Upper lobe of right lung (tissue), 1 donor: Measurements from ENCODE around the gene PRSS3. TPM values are rescaled to one million over a fixed set of nuclear protein-coding genes. Genes with fewer than 3 reads are reported as not detected.
A peak's percentile ranks its signal among the peaks of the same experiment; 100 is the strongest.
"Not testable (repeated sequence)": the region's sequence is repeated elsewhere in the genome, so short reads cannot be mapped to it uniquely, and the experiment has no call there.

Experiments used
- ATAC-seq: fragments of 200-7000 bp; cut with Tn5 transposase; one replicate; pipeline ENCODE4 v1.9.1; 2020; ENCODE audit warnings: mild to moderate bottlenecking, moderate library complexity
- DNase-seq: peaks from one replicate; pipeline ENCODE4 v3.0.0-alpha.2; 2020
- H3K27ac ChIP-seq: fragments of 200-600 bp; one replicate; pipeline ENCODE4 v1.8.0; 2022
- H3K27me3 ChIP-seq: fragments of 200-600 bp; one replicate; pipeline ENCODE4 v1.8.0; 2022; ENCODE audit warnings: mild to moderate bottlenecking
- H3K36me3 ChIP-seq: fragments of 200-600 bp; one replicate; pipeline ENCODE4 v1.8.0; 2022
- H3K4me1 ChIP-seq: fragments of 200-600 bp; one replicate; pipeline ENCODE4 v1.8.0; 2022
- H3K4me3 ChIP-seq: fragments of 200-600 bp; one replicate; pipeline ENCODE4 v1.8.0; 2022; ENCODE audit warnings: mild to moderate bottlenecking
- H3K9me3 ChIP-seq: fragments of 200-600 bp; one replicate; pipeline ENCODE4 v1.8.0; 2022
- intact Hi-C: fragments of 100-400 bp; cut with DNase I; formaldehyde crosslinking; loops from one replicate; pipeline ENCODE4 v1.11.0; 2022
- long read RNA-seq: library from polyadenylated mRNA; unstranded; transcript quantifications from one replicate; pipeline ENCODE4 v2.0.0, GENCODE V29; 2021
- total RNA-seq: library from RNA; stranded (reverse); fragmentation: NEBNext Ultra II Directional; extraction: Animal tissue kit (Norgen Biotek cat#: 25700); gene quantifications from one replicate; pipeline ENCODE4 v1.2.1, GENCODE V29; 2021
- TF ChIP-seq, protein P1 (sequence below): fragments of 200-600 bp; IDR thresholded peaks from one replicate; pipeline ENCODE4 v1.8.0; 2022; ENCODE audit warnings: antibody characterized with exemption
- donor health status: DM: no; HTN: yes; CAD: no; lungs with severe emphysema.

Gene PRSS3
- total RNA-seq: not detected
- long read RNA-seq, partial matches to known transcripts: 0 of 1 reads
- long read RNA-seq, other reads (novel, unspliced or antisense): 0 of 1 reads

DNA sequence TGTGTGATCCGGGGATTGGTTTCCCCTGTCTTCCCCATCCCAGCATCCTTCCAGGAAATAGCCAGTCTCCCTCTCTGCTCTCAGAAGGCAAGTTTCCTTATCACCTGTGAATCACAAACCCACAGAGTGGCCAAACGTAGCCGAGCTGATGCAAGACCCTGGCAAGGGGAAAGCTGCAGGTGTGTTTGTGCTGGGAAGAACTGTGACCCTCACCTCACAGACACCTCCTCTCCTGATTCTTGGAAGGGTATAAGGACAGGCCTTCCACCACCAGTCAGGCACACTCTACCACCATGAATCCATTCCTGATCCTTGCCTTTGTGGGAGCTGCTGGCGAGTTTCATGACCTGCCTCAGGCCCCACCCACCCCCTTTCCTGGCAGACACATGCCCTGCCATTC lies at the start of gene PRSS3:
PRSS3 (plus strand) TSS at position 281 of the 400 bp plus-strand sequence; CDS start at position 294, 13 bp downstream.
- no peaks in the 10 kb centered on the region for H3K9me3 ChIP-seq
- no peak for DNase-seq
- TF ChIP-seq, protein P1, sequence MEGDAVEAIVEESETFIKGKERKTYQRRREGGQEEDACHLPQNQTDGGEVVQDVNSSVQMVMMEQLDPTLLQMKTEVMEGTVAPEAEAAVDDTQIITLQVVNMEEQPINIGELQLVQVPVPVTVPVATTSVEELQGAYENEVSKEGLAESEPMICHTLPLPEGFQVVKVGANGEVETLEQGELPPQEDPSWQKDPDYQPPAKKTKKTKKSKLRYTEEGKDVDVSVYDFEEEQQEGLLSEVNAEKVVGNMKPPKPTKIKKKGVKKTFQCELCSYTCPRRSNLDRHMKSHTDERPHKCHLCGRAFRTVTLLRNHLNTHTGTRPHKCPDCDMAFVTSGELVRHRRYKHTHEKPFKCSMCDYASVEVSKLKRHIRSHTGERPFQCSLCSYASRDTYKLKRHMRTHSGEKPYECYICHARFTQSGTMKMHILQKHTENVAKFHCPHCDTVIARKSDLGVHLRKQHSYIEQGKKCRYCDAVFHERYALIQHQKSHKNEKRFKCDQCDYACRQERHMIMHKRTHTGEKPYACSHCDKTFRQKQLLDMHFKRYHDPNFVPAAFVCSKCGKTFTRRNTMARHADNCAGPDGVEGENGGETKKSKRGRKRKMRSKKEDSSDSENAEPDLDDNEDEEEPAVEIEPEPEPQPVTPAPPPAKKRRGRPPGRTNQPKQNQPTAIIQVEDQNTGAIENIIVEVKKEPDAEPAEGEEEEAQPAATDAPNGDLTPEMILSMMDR: no peak
- H3K4me3 ChIP-seq: no peak within 1 kb of the TSS
- no peaks in the 10 kb centered on the region for H3K4me1 ChIP-seq
- peak; percentile 42 for ATAC-seq
- intact Hi-C loops: no loop called here
- no peak within 1 kb of the TSS for H3K27ac ChIP-seq
- H3K27me3 ChIP-seq: no peaks in the 10 kb centered on the region
- no peaks in the 10 kb centered on the region for H3K36me3 ChIP-seq

DNA sequence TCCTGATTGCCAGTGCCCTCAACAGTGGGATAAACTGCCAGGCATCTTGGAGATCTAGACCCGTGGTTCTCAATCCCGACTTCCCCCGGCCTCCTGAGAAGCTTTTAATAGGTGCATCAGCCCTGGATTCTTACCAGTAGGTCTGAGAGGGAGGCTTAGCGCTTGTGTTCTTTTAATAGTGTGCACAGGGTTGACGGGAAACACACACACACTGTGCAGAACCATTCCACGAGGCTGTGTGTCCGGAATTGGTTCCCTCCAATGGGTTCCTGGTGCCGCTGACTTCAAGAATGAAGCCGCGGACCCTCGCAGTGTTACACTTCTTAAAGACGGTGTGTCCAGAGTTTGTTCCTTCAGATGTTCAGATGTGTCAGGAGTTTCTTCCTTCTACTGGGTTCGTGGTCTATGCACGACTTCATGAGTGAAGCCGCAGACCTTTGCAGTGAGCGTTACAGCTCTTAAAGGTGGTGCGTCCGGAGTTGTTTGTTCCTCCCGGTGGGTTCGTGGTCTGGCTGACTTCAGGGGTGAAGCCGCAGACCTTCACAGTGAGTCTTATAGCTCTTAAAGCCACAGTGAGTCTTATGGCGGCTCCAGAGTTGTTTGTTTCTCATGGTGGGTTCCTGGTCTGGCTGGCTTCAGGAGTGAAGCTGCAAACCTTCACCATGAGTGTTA lies 46.6 kb upstream of the PRSS3 start:
- H3K9me3 ChIP-seq: no peaks in the 10 kb centered on the region
- ATAC-seq (no peak), DNase-seq (no peak)
- no peak overlapping the region for H3K27ac ChIP-seq
- peaks cover 21% of the 10 kb centered on the region for H3K27me3 ChIP-seq
- no peak overlapping the region for H3K4me3 ChIP-seq
- H3K4me1 ChIP-seq: peaks cover 4% of the 10 kb centered on the region
- TF ChIP-seq, protein P1: no peak
- no peaks in the 10 kb centered on the region for H3K36me3 ChIP-seq
- intact Hi-C loops: no loop called here

DNA sequence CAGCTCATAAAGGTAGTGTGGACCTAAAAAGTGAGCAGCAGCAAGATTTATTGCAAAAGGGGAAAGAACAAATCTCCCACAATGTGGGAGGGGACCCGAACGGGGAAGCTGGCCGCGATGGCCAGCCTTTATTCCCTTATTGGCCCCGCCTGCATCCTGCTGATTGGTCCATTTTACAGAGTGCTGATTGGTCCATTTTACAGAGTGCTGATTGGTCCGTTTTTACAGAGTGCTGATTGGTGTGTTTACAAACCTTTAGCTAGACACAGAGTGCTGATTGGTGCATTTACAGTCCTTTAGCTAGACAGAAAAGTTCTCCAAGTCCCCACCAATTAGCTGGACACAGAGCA lies 46.1 kb upstream of the PRSS3 start:
- peak; percentile 40 for ATAC-seq
- H3K27me3 ChIP-seq: peaks cover 21% of the 10 kb centered on the region
- H3K36me3 ChIP-seq, intact Hi-C loops, DNase-seq, H3K4me3 ChIP-seq, H3K27ac ChIP-seq, H3K9me3 ChIP-seq, H3K4me1 ChIP-seq: not testable (repeated sequence)

DNA sequence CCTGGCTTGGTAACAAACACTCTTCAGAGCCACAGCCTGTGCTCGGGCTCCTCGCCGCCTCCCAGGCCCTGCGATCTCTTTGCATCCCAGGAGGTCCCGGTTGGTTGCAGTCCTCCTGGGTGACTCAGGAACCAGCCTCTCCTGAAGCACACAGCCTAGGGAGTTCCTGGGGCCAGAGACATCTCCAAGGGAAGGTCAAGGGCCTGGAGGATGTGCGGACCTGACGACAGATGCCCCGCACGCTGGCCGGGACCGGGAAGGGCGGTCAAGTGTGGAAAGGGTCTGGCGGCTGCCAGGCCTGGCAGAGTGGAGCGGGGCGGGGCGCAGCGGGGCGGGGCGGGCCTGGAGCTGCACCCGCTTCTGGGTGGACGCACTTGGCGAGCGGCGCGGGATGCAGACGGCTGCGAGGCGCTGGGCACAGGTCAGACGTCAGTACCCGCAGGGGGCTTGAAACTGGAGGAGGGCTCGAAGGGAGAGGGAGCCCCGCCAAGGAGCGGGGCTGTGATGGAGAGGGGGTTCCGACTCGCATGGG lies 45.0 kb upstream of the PRSS3 start:
- no peak overlapping the region for H3K27ac ChIP-seq
- H3K4me1 ChIP-seq: peaks cover 4% of the 10 kb centered on the region
- intact Hi-C loops: no loop called here
- no peaks in the 10 kb centered on the region for H3K9me3 ChIP-seq
- H3K27me3 ChIP-seq: peaks cover 31% of the 10 kb centered on the region
- ATAC-seq: peak; percentile 65
- no peak for DNase-seq
- no peaks in the 10 kb centered on the region for H3K36me3 ChIP-seq
- TF ChIP-seq, protein P1: no peak
- H3K4me3 ChIP-seq: no peak overlapping the region

DNA sequence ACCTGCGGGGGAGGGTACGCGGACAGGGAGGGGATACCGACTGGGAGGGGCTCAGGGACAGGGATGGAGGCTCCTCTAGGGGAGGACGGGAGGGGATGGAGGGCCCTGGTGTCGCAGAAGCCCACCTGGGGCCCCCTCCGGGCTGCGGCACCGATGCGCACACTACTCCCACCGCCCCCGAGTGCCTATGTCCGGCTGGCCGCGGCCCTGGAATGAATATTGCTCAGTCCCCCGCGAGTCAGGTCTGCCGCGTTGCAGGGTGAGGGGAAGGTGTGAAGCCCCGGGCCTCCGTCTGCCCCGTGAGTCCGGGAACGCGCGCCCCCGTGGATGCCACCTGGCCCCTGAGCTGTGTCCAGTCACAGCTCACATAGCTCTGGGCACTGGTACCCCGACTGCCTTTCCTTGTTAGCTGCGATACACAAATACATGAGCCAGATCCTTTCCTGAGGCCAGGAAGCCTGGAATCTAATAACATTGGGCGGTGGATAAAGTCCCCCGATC lies 44.5 kb upstream of the PRSS3 start:
- H3K4me3 ChIP-seq: no peak overlapping the region
- TF ChIP-seq, protein P1: no peak
- H3K27ac ChIP-seq: no peak overlapping the region
- ATAC-seq (peak; percentile 20), DNase-seq (no peak)
- no peaks in the 10 kb centered on the region for H3K36me3 ChIP-seq
- peaks cover 33% of the 10 kb centered on the region for H3K27me3 ChIP-seq
- H3K4me1 ChIP-seq: peaks cover 4% of the 10 kb centered on the region
- intact Hi-C loops: no loop called here
- H3K9me3 ChIP-seq: no peaks in the 10 kb centered on the region

DNA sequence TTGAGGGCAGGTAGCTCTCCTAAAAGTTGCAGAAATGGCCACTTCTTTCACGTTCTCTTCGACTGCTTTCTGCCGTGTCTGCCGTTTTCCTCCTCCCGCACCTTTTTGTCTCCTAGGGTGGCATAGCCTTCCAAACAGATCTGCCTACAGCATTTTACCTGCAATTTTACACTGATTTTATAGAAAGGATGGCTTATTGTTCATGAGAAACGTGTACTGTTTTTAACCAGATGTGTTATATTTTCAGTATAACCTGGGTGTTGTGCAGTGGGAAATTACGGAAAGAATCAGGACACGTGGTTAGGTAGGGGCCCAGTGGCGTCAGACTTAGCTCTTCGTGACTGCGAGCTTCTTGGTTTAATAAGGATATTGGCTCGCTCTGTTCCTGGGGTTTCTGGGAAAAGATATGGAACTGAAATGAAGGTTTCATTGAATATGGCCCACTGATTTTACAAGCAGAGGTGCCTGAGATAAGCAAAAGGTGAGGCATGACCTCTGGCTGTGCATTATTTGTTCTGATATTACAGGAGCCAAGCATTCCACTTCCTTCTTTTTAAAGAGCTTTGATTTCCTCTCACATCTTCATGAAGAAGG lies 43.7 kb upstream of the PRSS3 start:
- intact Hi-C loops: no loop called here
- no peak for ATAC-seq
- Histone ChIP-seq H3K27ac (no peak overlapping the region), H3K9me3 (no peaks in the 10 kb centered on the region), H3K36me3 (no peaks in the 10 kb centered on the region), H3K27me3 (peaks cover 33% of the 10 kb centered on the region), H3K4me1 (peaks cover 4% of the 10 kb centered on the region), H3K4me3 (no peak overlapping the region)
- TF ChIP-seq, protein P1: no peak
- no peak for DNase-seq
